AG08395 (cell line): ENCODE data around the gene P4HTM.

Experiments used
- DNase-seq: peaks from one replicate; pipeline ENCODE4 v3.0.0; 2012; ENCODE audit warnings: mixed read lengths, low spot score

P4HTM gene

GRCh38 chr3:49023775-49024174 is 33.7 kb downstream of the P4HTM start:
- no peak for DNase-seq

- DNase-seq, result no peak
These were observed 34.4 kb downstream of the P4HTM start for GRCh38 chr3:49024449-49024848.

- no peak for DNase-seq
These were observed 35.2 kb downstream of the P4HTM start for GRCh38 chr3:49025005-49025792.

GRCh38 chr3:49025793-49026520 is 35.9 kb downstream of the P4HTM start:
- no peak for DNase-seq

DNA sequence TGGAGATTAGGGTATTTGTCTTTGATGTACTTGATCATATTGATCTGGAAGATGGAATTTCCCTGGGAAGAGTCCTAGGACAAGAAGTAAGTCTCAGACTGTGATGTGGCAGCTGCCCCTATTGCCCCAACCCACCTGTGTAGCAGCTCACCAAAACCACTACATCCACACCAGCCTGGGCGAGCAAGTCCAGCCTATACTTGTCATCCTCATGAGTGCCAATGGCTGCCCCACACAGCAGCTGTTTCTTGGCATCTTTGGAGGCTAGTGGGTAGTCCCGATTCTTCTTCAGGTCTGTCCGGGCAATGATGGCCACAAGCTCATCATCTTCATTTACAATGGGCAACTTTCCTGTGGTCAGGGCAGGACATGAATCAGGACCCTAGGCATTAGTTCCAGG is 36.5 kb downstream of the P4HTM start:
- DNase-seq, result no peak

- DNase-seq, result no peak
These were observed 37.6 kb downstream of the P4HTM start for GRCh38 chr3:49027634-49028033.

GRCh38 chr3:49028298-49028672 is 38.2 kb downstream of the P4HTM start:
- no peak for DNase-seq

DNA sequence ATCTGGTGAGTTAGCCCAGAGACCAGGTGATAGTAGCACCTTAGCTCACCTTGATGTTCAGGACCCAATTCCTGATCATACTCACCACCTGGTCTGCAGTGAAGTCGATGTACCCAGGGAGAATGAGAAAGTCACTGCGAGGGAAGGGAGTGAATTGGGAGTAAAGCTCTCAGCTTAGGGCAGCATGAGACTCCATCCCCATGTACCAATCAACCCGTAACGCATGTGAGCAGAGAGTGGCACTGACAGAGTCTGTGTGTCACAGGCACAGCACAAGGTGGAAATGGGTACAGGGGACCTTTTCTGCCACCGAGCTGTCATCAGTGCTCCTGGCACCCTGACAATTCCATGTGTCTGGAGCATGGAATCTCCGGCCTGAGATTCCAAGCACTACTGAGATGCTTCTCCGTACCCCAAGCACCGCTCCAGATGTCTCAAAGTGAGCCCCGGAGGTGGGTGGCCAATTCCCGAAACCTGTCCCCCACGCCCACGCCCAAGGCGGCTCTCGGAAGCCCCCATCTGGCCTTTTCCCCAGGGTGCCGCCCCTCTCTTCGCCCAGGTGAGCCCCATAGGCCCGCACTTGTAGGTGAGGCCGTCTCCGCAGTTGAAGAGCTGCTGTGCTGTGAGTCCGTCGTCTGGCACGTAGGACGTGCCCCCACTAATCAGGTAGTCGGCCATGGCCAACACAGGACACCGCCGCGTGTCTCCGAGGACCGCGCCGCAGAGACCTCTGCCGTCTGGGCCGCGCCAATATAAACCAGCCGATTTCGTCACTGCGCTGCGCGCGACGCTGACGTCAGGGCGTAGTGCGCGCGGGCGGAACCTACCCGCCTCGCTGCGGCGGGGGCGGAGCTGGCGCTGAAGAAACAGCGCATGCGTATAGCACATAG is 38.9 kb downstream of the P4HTM start, which contains the start of gene IMPDH2:
Gene IMPDH2 (minus strand): TSS at position 726 of the 890 bp plus-strand sequence. CDS start 48 bp downstream, at position 678.
- peak; percentile 96 for DNase-seq

DNA sequence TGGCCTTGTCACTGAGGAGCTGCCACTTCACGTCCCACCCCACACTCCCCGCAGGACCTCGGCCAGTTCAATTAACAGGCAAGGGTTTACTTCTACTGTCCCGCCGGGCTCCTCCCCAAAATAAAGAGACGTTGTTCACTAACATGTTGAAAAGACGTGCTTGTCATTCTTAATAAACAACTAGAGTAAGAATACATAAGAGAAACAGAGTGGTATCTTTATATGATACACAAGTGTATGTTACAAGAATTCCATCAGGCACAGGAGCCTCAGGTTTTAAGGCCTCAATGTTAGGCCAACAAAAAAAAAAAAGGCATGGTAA is 39.5 kb downstream of the P4HTM start:
- no peak for DNase-seq

- no peak for DNase-seq
These were observed 40.3 kb downstream of the P4HTM start for GRCh38 chr3:49030321-49030720.

GRCh38 chr3:49032646-49033304 is 42.7 kb downstream of the P4HTM start:
- DNase-seq, result no peak

DNA sequence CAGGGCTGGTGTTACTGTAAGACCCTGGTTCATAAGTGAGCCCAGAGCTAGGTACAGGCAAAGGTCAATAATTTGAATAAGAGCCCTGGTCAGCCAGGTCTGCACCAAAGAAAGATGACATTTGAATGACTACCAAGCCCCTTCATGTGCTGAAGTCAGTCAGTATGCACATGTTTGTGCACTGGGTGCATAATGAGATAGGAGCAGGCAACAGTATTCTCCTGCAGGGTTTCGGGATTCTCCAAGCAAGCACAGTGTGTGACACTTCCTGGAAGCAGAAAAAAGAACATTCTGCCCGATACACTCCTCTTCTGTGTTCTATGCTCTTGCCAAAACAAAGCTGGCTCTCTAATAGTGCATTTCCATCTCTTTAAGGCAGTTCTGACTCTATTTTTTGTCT is 44.6 kb downstream of the P4HTM start:
- DNase-seq, result no peak

DNA sequence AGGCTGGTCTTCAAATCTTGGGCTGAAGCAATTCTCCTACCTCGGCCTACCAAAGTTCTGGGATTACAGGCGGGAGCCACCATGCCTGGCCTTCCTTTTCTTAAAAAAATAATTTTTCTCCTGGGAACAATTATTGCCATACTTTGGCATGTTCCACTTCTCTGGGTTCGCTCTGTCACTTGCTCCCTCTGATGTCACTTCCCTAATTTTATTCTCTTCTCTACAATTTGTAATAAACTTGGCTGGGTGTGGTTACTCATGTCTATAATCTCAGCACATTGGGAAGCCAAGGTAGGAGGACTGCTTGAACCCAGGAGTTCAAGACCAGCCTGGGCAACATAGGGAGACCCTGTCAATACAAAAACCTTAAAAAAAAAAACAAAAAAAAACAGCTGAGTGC is 45.2 kb downstream of the P4HTM start:
- no peak for DNase-seq

GRCh38 chr3:49053543-49053942 is 63.5 kb downstream of the P4HTM start:
- no peak for DNase-seq

DNA sequence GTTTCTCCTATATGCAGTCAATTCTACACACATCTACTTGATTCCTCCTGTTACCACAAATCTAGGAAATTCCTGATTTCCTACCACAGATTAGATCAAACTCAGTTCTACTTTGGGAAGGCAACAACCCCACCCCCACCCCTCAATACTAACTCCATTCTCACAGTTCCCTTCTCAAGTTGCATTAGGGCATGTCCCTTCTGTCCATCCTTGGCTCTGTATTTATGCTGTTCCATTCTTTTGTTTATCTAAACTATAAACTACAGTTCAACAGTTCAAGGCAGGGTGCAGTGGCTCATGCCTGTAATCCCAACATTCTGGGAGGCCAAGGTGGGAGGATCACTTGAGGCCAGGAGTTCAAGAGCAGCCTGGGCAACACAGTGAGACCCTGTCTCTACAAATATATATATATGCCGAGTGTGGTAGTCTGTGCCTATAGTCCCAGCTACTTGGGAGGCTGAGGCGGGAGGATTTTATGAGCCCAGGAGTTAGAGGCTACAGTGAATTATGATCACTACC is 64.4 kb downstream of the P4HTM start:
- DNase-seq, result no peak
